GM18517 (cell line): ENCODE measurements around the gene FCGBP.
"Not testable (repeated sequence)": the region's sequence is repeated elsewhere in the genome, so short reads cannot be mapped to it uniquely, and the experiment has no call there.

Source experiments
- ATAC-seq: cut with Tn5 transposase; IDR thresholded peaks from one replicate; pipeline ENCODE4 v1.9.1; 2021; ENCODE audit warnings: mild to moderate bottlenecking, moderate library complexity; ENCODE audit not compliant: unreplicated experiment

Gene FCGBP

DNA sequence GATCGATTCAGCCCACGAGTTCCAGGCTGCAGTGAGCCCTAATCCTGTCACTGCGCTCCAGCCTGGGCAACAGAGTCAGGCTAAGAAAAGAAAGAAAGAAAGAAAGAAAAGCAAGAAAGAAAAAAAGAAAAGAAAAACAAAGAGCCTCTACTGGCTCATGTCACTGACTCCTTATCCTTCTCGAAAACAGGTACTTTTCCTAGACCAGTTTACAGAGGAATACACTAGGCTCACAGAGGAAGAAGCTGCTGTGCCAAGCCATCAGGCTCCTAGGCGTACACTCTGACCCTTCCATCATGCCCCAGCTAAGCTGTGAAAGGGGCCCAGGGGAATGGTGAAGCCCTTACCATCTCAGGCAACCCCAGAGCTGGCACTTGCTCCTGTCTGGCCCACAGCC lies 41.9 kb downstream of the FCGBP start:
- ATAC-seq = not testable (repeated sequence)

GRCh38 chr19:39891660-39892505 lies 42.6 kb downstream of the FCGBP start:
- not testable (repeated sequence) for ATAC-seq

- ATAC-seq = no peak
Observed at GRCh38 chr19:39890755-39891551, 43.5 kb downstream of the FCGBP start.

GRCh38 chr19:39889872-39890754 lies 44.3 kb downstream of the FCGBP start:
- not testable (repeated sequence) for ATAC-seq

- ATAC-seq = not testable (repeated sequence)
Observed at GRCh38 chr19:39887456-39887951, 46.9 kb downstream of the FCGBP start.

- not testable (repeated sequence) for ATAC-seq
Observed at GRCh38 chr19:39885821-39886554, 48.4 kb downstream of the FCGBP start.

GRCh38 chr19:39884721-39885120 lies 49.7 kb downstream of the FCGBP start:
- not testable (repeated sequence) for ATAC-seq
